GM23338 (cell line): ENCODE measurements around the gene TULP4. TPM values are rescaled to one million over a fixed set of nuclear protein-coding genes. Genes with fewer than 3 reads are reported as not detected.

Experiments
- ATAC-seq: fragments of 200-7000 bp; cut with Tn5 transposase; 3 replicates; pipeline ENCODE4 v1.9.1; 2020
- DNase-seq: peaks from one replicate; pipeline ENCODE4 v3.0.0-alpha.2; 2015; ENCODE audit warnings: low spot score
- H2AFZ ChIP-seq: fragments of 200-600 bp; sonication (generic); 2 replicates; pipeline ENCODE4 v1.8.0; 2016; ENCODE audit warnings: antibody characterized with exemption, mild to moderate bottlenecking, moderate library complexity
- H3F3A ChIP-seq: fragments of 200-600 bp; sonication (generic); replicated peaks from 2 replicates; pipeline ENCODE4 v1.8.0; 2017; ENCODE audit warnings: antibody characterized with exemption, mixed run types, low read depth
- H3K27ac ChIP-seq: fragments of 200-600 bp; sonication (generic); 2 replicates; pipeline ENCODE4 v1.6.1; 2016; ENCODE audit warnings: low read depth
- H3K27me3 ChIP-seq: fragments of 200-600 bp; sonication (generic); 2 replicates; pipeline ENCODE4 v1.8.0; 2016; ENCODE audit warnings: mild to moderate bottlenecking, mixed run types, moderate library complexity; ENCODE audit not compliant: insufficient read depth
- H3K36me3 ChIP-seq: fragments of 200-600 bp; sonication (generic); 2 replicates; pipeline ENCODE4 v1.8.0; 2016; ENCODE audit warnings: mild to moderate bottlenecking; ENCODE audit not compliant: insufficient read depth
- H3K4me1 ChIP-seq: fragments of 200-600 bp; sonication (generic); 2 replicates; pipeline ENCODE4 v1.8.0; 2016; ENCODE audit warnings: mild to moderate bottlenecking, moderate library complexity; ENCODE audit not compliant: insufficient read depth
- H3K4me2 ChIP-seq: fragments of 200-600 bp; sonication (generic); 2 replicates; pipeline ENCODE4 v1.7.1; 2017; ENCODE audit warnings: mixed run types
- H3K4me3 ChIP-seq: fragments of 200-600 bp; sonication (generic); 2 replicates; pipeline ENCODE4 v1.6.1; 2016; ENCODE audit warnings: mixed run types
- H3K79me2 ChIP-seq: fragments of 200-600 bp; sonication (generic); replicated peaks from 2 replicates; pipeline ENCODE4 v1.8.0; 2017; ENCODE audit warnings: mild to moderate bottlenecking; ENCODE audit not compliant: insufficient read depth
- H3K9me2 ChIP-seq: fragments of 200-600 bp; sonication (generic); 2 replicates; pipeline ENCODE4 v1.8.0; 2017; ENCODE audit not compliant: insufficient read depth
- H4K20me1 ChIP-seq: fragments of 200-600 bp; sonication (generic); replicated peaks from 2 replicates; pipeline ENCODE4 v1.8.0; 2017; ENCODE audit warnings: mild to moderate bottlenecking; ENCODE audit not compliant: insufficient read depth
- H3K27ac Mint-ChIP-seq: 2 replicates; pipeline ENCODE4 v1.8.0; 2020; ENCODE audit warnings: inconsistent platforms, mild to moderate bottlenecking, moderate library complexity, mixed read lengths
- H3K27me3 Mint-ChIP-seq: 3 replicates; pipeline ENCODE4 v1.8.0; 2022; ENCODE audit warnings: low read depth, mild to moderate bottlenecking, moderate library complexity, mixed read lengths, inconsistent platforms; ENCODE audit not compliant: insufficient read depth, poor library complexity
- H3K36me3 Mint-ChIP-seq: 3 replicates; pipeline ENCODE4 v1.8.0; 2021; ENCODE audit warnings: low read depth, mild to moderate bottlenecking, inconsistent platforms, moderate library complexity, mixed read lengths
- H3K4me1 Mint-ChIP-seq: 3 replicates; pipeline ENCODE4 v1.8.0; 2020; ENCODE audit warnings: mild to moderate bottlenecking, inconsistent platforms, mixed read lengths
- H3K4me3 Mint-ChIP-seq: 3 replicates; pipeline ENCODE4 v1.8.0; 2021; ENCODE audit warnings: moderate library complexity, mild to moderate bottlenecking, inconsistent platforms, mixed read lengths
- H3K9me3 Mint-ChIP-seq: 3 replicates; pipeline ENCODE4 v1.8.0; 2020; ENCODE audit warnings: moderate library complexity, mild to moderate bottlenecking, inconsistent platforms, mixed read lengths
- CREB1 ChIP-seq: fragments of 250-450 bp; sonication (Bioruptor Pico); IDR thresholded peaks from 2 replicates; pipeline ENCODE4 v1.5.0; 2020; ENCODE audit warnings: low read depth, mild to moderate bottlenecking, moderate library complexity
- CTCF ChIP-seq, 2 experiments: fragments of 200-600 bp in 1 of 2; sonication (generic) in 1 of 2; conservative IDR thresholded peaks; 2 replicates each; pipeline versions ENCODE4 v1.5.1 to v1.6.1; 2016 to 2017; ENCODE audit warnings: antibody characterized with exemption in 2 of 2, low read depth in 2 of 2, mild to moderate bottlenecking in 2 of 2, moderate library complexity in 1 of 2
- ETS1 ChIP-seq: IDR thresholded peaks from 2 replicates; pipeline ENCODE4 v1.6.1; 2016; ENCODE audit warnings: antibody characterized with exemption
- EZH2 ChIP-seq: fragments of 200-600 bp; sonication (generic); IDR thresholded peaks from one replicate; pipeline ENCODE4 v1.8.0; 2017; ENCODE audit warnings: antibody characterized with exemption, mild to moderate bottlenecking, low read depth; ENCODE audit not compliant: unreplicated experiment
- EZH2phosphoT487 ChIP-seq: fragments of 200-600 bp; sonication (generic); IDR thresholded peaks from one replicate; pipeline ENCODE4 v1.8.1; 2018; ENCODE audit warnings: antibody characterized with exemption; ENCODE audit not compliant: unreplicated experiment
- JUNB ChIP-seq: IDR thresholded peaks from one replicate; pipeline ENCODE4 v1.6.1; 2016; ENCODE audit warnings: antibody characterized with exemption; ENCODE audit not compliant: unreplicated experiment
- NANOG ChIP-seq: IDR thresholded peaks from 2 replicates; pipeline ENCODE4 v1.6.1; 2016; ENCODE audit warnings: antibody characterized with exemption, borderline replicate concordance
- POLR2AphosphoS5 ChIP-seq: IDR thresholded peaks from 2 replicates; pipeline ENCODE4 v1.6.1; 2016; ENCODE audit warnings: antibody characterized with exemption, low read depth
- REST ChIP-seq: IDR thresholded peaks from one replicate; pipeline ENCODE4 v1.6.1; 2018; ENCODE audit warnings: antibody characterized with exemption; ENCODE audit not compliant: unreplicated experiment
- STAT1 ChIP-seq: IDR thresholded peaks from one replicate; pipeline ENCODE4 v1.6.1; 2016; ENCODE audit warnings: antibody characterized with exemption; ENCODE audit not compliant: unreplicated experiment
- ZNF114 ChIP-seq: fragments of 250-450 bp; sonication (Bioruptor Pico); IDR thresholded peaks from 2 replicates; pipeline ENCODE4 v1.5.0; 2020; ENCODE audit warnings: mild to moderate bottlenecking, moderate library complexity
- ZNF331 ChIP-seq: fragments of 250-450 bp; sonication (Bioruptor Pico); IDR thresholded peaks from 2 replicates; pipeline ENCODE4 v1.5.0; 2020; ENCODE audit warnings: low read depth, mild to moderate bottlenecking, moderate library complexity
- ZNF462 ChIP-seq: fragments of 250-450 bp; sonication (Bioruptor Pico); IDR thresholded peaks from 2 replicates; pipeline ENCODE4 v1.5.0; 2020; ENCODE audit warnings: mild to moderate bottlenecking, moderate library complexity
- polyA plus RNA-seq: library from polyadenylated mRNA; unstranded; fragments of >200 nt; fragmentation: Nextera tagmentation; extraction: Ambion mirVana; gene quantifications from 2 replicates; pipeline ENCODE4 v1.2.1, GENCODE V29; 2016
- total RNA-seq: library from RNA; depleted of rRNA; stranded (reverse); fragments of >200 nt; shearing (Covaris generic); gene quantifications from 2 replicates; pipeline ENCODE4 v1.2.3, GENCODE V29; 2014

TULP4 gene
- total and polyA plus RNA-seq, 2 experiments from 2014 or later = 31.2 to 50.2 TPM

GRCh38 chr6:158285656-158286021, 26.6 kb upstream of the TULP4 start:
- Histone ChIP-seq H3K27me3 (no peaks in the 10 kb centered on the region), H4K20me1 (no peaks in the 10 kb centered on the region), H3K4me1 (peaks cover 19% of the 10 kb centered on the region), H3K27ac (no peak overlapping the region), H3F3A (no peaks in the 10 kb centered on the region), H3K4me2 (no peak overlapping the region), H3K9me2 (no peaks in the 10 kb centered on the region), H3K36me3 (no peaks in the 10 kb centered on the region), H2AFZ (no peak overlapping the region), H3K4me3 (no peak overlapping the region), H3K79me2 (peaks cover 26% of the 10 kb centered on the region)
- ATAC-seq (no peak), DNase-seq (no peak)
- Mint-ChIP-seq H3K36me3 (no peaks in the 10 kb centered on the region), H3K27ac (no peak overlapping the region; the same call in 1 of the 2 replicates), H3K4me3 (no peak overlapping the region), H3K27me3 (peaks cover 5% of the 10 kb centered on the region), H3K4me1 (peaks cover 38% of the 10 kb centered on the region), H3K9me3 (no peaks in the 10 kb centered on the region)
- TF ChIP-seq REST = no peak
- TF ChIP-seq ZNF331 (CRISPR knock-in tag) = no peak
- no peak for TF ChIP-seq CREB1
- no peak for TF ChIP-seq EZH2
- no peak for TF ChIP-seq STAT1
- TF ChIP-seq ZNF114 (CRISPR knock-in tag) = no peak
- TF ChIP-seq EZH2phosphoT487 = no peak
- TF ChIP-seq POLR2AphosphoS5 = no peak
- no peak for TF ChIP-seq JUNB
- TF ChIP-seq ZNF462 = no peak
- TF ChIP-seq NANOG = no peak
- TF ChIP-seq ETS1 = no peak
- no peak for TF ChIP-seq CTCF (conservative IDR thresholded peaks at IDR 0.05; ENCODE audit: low read depth in 2 of 2)
